Skeletal muscle tissue (tissue), 4 donors: ENCODE measurements around the gene PCDH8. TPM values are rescaled to one million over a fixed set of nuclear protein-coding genes. Genes with fewer than 3 reads are reported as not detected.

Experiments
- H3K27ac ChIP-seq: one replicate; pipeline ENCODE4 v1.7.0; 2013; ENCODE audit warnings: mild to moderate bottlenecking, low read depth, low read length, inconsistent platforms
- H3K27me3 ChIP-seq, 3 donors: one replicate each; pipeline ENCODE4 v1.7.0; 2013; ENCODE audit warnings: low read length in 3 of 3; ENCODE audit not compliant: control insufficient read depth in 3 of 3, insufficient read depth in 3 of 3
- H3K36me3 ChIP-seq, 3 donors: one replicate each; pipeline ENCODE4 v1.7.0; 2013; ENCODE audit warnings: low read length in 3 of 3; ENCODE audit not compliant: control insufficient read depth in 3 of 3, insufficient read depth in 3 of 3
- H3K4me1 ChIP-seq, 3 donors: one replicate each; pipeline ENCODE4 v1.7.0; 2013; ENCODE audit warnings: low read length in 3 of 3, mild to moderate bottlenecking in 3 of 3; ENCODE audit not compliant: control insufficient read depth in 3 of 3, insufficient read depth in 3 of 3
- H3K4me3 ChIP-seq, 3 donors: one replicate each; pipeline ENCODE4 v1.7.0; 2013; ENCODE audit warnings: low read length in 3 of 3
- H3K9ac ChIP-seq, 3 donors: one replicate each; pipeline ENCODE4 v1.7.0; 2013; ENCODE audit warnings: low read length in 3 of 3, mild to moderate bottlenecking in 3 of 3, moderate library complexity in 2 of 3, low read depth in 1 of 3
- H3K9me3 ChIP-seq, 3 donors: one replicate each; pipeline ENCODE4 v1.7.0; 2013; ENCODE audit warnings: low read length in 3 of 3; ENCODE audit not compliant: control insufficient read depth in 3 of 3
- total RNA-seq: library from RNA; depleted of rRNA; stranded (reverse); fragments of >200 nt; gene quantifications from one replicate; pipeline ENCODE4 v1.2.3, GENCODE V29; 2014
- donor health status: Osteomylitis.

Gene PCDH8
- total RNA-seq, 1 donor from 2014 or later: 3.1 TPM

- Histone ChIP-seq H3K27ac (no peak overlapping the region), H3K9me3 (peaks cover 0 to 4% (median 2%) of the 10 kb centered on the region in 3 donors), H3K9ac (no peak overlapping the region), H3K4me1 (no peaks in the 10 kb centered on the region), H3K4me3 (no peak overlapping the region), H3K36me3 (no peaks in the 10 kb centered on the region), H3K27me3 (no peaks in the 10 kb centered on the region)
Measured at GRCh38 chr13:52879950-52880741, 31.7 kb upstream of the PCDH8 start.

DNA sequence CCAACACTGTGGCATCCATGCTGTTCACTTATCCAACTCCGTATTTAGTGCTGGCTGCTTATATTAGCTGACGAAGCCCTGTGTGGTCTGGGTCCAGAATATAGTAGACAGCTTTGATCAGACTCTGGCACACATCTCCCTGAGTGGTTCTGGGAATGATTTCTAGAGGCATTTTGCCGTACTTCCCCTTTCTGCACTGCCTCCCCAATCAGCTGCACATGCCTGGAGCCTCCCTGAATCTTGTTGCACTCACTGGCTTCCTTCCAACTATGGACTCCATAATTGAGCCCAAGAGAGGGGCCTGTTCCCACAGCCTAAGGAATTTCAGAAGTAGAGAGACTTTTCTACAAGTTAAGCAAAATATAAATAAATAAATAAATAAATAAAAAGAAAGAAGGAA lies 30.4 kb upstream of the PCDH8 start:
- H3K9me3 ChIP-seq: peaks cover 2 to 4% (median 3%) of the 10 kb centered on the region in 3 donors

GRCh38 chr13:52870143-52870542 lies 21.7 kb upstream of the PCDH8 start:
- no peaks in the 10 kb centered on the region for H3K4me1 ChIP-seq

More for the DNA sequence above, 30.4 kb upstream of the PCDH8 start:
- Histone ChIP-seq H3K4me3 (no peak overlapping the region), H3K4me1 (no peaks in the 10 kb centered on the region), H3K27me3 (no peaks in the 10 kb centered on the region), H3K9ac (no peak overlapping the region), H3K36me3 (no peaks in the 10 kb centered on the region), H3K27ac (no peak overlapping the region)

DNA sequence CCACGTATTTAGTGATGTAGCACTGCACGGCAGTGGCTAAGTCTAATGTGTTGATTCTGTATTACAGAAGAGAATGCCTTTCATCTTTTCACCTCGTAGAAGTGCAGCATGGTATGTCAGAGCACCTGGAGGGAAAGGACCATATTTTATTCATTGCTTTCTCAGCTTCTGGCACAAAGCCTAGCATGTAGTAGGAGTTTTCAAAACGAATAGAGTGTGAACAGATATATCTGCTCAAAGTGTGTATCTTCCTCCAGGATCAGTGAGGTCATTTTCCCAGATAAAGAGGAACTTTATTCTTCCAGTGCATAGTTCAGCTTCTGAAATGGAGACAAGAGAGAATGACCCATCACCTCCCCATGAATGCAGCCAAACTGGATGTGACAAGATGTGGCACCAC lies 21.2 kb upstream of the PCDH8 start:
- Histone ChIP-seq H3K9me3 (peaks cover 0 to 2% (median 0%) of the 10 kb centered on the region in 3 donors), H3K36me3 (no peaks in the 10 kb centered on the region), H3K4me1 (no peaks in the 10 kb centered on the region), H3K9ac (no peak overlapping the region), H3K27ac (no peak overlapping the region), H3K4me3 (no peak overlapping the region), H3K27me3 (no peaks in the 10 kb centered on the region)

More at GRCh38 chr13:52870143-52870542, 21.7 kb upstream of the PCDH8 start:
- Histone ChIP-seq H3K9me3 (peaks cover 0 to 2% (median under 1%) of the 10 kb centered on the region in 3 donors), H3K36me3 (no peaks in the 10 kb centered on the region), H3K27me3 (no peaks in the 10 kb centered on the region), H3K4me3 (no peak overlapping the region), H3K27ac (no peak overlapping the region), H3K9ac (no peak overlapping the region)

DNA sequence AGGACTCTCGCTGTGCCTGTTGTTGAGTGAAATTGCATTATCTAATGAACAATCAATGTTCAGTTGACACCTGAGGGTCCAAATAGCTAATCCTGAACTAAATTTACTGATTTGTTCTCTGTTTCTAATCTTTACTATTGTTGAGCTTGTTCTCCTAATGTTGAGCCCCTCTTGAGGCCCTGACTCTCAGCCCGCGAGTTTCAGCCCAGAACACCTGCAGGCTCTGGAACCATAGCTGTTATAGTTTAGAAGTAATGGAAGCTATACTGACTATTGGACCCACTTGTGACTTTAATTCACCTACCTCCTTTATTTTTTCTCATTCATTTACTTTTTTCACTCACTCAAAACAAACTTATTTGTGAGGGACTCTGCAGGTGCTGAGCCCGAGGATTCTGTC lies 20.6 kb upstream of the PCDH8 start:
- no peak overlapping the region for H3K4me3 ChIP-seq
- H3K27ac ChIP-seq: no peak overlapping the region
- H3K9ac ChIP-seq: no peak overlapping the region
- no peaks in the 10 kb centered on the region for H3K9me3 ChIP-seq
- H3K4me1 ChIP-seq: no peaks in the 10 kb centered on the region
- no peaks in the 10 kb centered on the region for H3K36me3 ChIP-seq
- no peaks in the 10 kb centered on the region for H3K27me3 ChIP-seq

DNA sequence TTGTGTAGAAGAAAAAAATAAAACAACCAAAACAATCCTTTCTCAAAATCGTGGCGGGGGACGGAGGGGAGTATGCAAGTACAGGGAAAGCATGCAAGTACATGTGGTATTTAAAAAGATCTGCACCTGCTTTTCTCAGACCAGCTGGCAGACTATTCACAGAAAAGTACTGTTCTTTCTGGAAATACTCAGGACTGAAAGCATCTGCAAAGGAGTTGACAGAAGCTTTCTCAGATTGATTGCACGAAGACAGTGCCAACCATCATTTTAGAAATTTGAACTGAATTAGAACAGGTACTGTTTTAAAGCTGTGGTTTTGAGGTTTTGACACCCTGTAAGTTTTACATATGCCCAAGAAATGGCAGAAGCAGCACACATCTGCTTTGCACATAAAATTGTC lies 19.8 kb upstream of the PCDH8 start:
- Histone ChIP-seq H3K27me3 (no peaks in the 10 kb centered on the region), H3K36me3 (no peaks in the 10 kb centered on the region), H3K4me3 (no peak overlapping the region), H3K4me1 (no peaks in the 10 kb centered on the region), H3K27ac (no peak overlapping the region), H3K9me3 (no peaks in the 10 kb centered on the region), H3K9ac (no peak overlapping the region)

- Histone ChIP-seq H3K4me1 (no peaks in the 10 kb centered on the region), H3K27me3 (no peaks in the 10 kb centered on the region), H3K4me3 (no peak overlapping the region), H3K27ac (no peak overlapping the region), H3K9me3 (no peaks in the 10 kb centered on the region), H3K9ac (no peak overlapping the region), H3K36me3 (no peaks in the 10 kb centered on the region)
Measured at GRCh38 chr13:52864941-52865340, 16.5 kb upstream of the PCDH8 start.

DNA sequence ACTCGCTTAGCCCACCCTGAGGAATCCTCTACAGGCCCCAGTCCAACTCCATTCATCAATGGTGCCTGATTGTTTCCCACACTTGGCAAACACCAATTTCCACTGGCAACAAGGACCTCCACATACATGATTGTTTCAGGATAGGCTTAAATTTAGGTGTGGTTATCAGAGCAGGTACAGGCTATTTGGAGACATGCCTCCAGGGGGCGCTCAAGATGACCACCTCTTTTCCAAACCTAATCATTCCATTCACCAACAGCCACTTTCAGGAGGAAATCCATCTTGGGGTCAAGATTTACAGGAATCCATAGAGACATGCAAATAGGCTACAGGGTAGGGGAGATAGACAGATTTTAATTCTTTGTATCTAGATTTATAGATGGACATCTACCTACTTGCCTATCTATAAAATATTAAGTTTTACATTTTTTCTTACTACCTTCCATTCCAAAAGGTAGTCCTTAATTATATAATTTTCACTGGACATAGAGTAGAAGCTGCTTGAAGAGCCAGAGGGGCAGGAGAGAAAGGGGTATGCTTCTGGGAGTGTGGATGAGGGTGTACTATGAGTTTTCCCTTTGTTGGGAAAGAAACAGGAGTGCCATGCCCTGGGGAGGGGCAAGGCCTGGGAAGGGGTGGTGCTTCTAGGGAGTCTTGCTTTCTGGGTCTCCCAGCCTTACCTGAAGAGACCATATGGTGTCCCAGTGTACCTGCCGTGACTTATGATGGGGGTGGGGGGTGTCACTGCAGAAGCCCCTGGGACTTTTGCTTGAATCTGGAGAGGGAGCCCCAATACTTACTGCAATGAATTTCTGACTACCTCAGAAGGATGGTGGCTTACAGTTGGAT lies 14.1 kb upstream of the PCDH8 start:
- H3K4me3 ChIP-seq: no peak overlapping the region
- H3K9ac ChIP-seq: no peak overlapping the region
- no peaks in the 10 kb centered on the region for H3K4me1 ChIP-seq
- H3K9me3 ChIP-seq: no peaks in the 10 kb centered on the region
- H3K27me3 ChIP-seq: peaks cover 0 to 4% (median 2%) of the 10 kb centered on the region in 3 donors
- H3K27ac ChIP-seq: no peak overlapping the region
- H3K36me3 ChIP-seq: no peaks in the 10 kb centered on the region

- Histone ChIP-seq H3K36me3 (no peaks in the 10 kb centered on the region), H3K4me3 (no peak overlapping the region), H3K9me3 (no peaks in the 10 kb centered on the region), H3K27me3 (peaks cover 33 to 47% (median 42%) of the 10 kb centered on the region in 3 donors), H3K27ac (no peak overlapping the region), H3K4me1 (peaks cover 15 to 34% (median 18%) of the 10 kb centered on the region in 3 donors), H3K9ac (no peak overlapping the region)
Measured at GRCh38 chr13:52852444-52852843, 4.0 kb upstream of the PCDH8 start.
